ENCODE results near the gene SASH1.
"Not testable (repeated sequence)": the region's sequence is repeated elsewhere in the genome, so short reads cannot be mapped to it uniquely, and the experiment has no call there.

Gene SASH1

DNA sequence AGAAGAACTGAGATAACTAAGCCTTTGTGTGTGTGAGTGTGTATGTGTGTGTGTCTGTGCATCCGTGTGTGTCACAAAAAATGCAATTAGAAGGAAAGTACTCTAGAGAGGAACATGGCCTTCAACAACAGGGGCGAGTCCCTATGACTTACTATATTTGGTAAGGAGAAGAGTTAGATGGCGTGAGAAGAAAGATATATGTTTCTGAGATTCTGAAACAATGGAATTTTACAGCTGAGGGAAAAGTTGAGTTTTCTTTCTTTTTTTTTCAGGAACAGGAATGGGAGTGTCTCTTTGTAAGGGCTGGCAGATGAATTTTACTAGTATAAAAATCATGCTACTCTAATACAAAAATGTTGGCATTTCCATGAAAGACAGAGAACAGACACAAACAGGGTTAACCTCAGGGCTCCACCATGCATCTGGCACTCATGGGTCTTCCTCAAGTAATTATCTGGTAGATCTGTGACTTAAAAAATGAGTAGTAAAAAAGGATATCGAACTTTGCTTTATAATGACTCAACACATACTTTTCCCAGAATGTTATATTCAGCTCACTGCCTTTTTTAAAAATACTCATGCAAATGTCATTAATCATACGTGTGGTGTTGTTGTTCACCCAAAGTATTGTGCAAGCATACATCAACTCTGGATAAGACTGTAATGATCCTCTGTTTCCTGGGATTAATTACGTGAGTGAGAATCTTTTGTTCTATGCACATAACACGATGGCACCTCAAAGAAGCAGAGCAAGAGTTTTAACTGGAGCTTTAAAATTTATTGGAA, 12.8 kb upstream of the SASH1 start:
- DNase-seq: no peak

GRCh38 chr6:148332088-148332487, 10.6 kb upstream of the SASH1 start:
- DNase-seq: no peak

GRCh38 chr6:148336901-148337300, 5.7 kb upstream of the SASH1 start:
- no peak for DNase-seq

DNA sequence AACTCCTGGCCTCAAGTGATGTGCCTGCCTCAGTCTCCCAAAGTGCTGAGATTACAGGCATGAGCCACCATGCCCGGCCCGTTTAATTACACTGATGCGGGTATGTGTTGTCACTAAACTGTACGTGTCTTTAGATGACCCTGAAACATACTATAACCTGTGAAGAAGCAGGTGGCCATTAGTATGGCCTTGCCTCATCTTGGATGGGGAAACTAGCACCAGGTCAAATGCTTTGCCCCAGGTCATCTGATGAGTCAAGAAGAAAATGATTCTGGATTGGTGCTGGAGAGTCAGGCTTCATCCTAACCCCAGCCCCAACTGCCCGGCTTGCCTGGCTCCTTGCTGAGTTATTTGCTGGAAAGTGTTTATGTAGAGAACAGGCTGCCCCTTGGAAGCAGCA, 2.9 kb upstream of the SASH1 start:
- DNase-seq: no peak

DNA sequence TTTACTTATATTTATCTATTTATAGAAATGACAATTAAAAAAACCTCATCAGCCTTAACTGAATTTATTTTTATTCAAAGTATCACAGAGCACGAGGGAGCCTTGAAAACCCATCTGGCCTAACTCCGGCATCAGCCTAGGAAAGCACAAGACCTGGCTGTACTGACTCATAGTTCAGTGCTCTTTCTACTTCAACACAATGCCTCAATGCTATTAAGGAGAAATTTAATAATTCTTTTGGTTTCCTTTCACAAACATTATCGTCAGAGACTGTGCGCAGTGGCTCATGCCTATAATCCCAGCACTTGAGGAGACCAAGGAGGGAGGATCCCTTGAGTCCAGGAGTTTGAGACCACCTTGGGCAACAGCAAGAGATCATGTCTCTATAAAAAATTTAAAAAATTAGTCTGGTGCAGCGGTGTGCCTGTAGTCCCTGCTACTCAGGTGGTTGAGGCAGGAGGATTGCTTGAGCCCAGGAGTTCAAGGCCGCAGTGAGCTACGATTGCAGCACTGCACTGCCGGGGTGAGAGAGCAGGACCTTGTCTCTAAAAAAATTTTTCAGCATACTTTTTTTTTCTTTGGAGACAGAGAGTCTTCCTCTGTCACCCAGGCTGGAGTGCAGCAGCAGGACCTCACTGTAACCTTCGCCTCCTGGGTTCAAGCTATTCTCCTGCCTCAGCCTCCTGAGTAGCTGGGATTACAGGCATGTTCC, 1.9 kb upstream of the SASH1 start:
- DNase-seq: no peak

DNA sequence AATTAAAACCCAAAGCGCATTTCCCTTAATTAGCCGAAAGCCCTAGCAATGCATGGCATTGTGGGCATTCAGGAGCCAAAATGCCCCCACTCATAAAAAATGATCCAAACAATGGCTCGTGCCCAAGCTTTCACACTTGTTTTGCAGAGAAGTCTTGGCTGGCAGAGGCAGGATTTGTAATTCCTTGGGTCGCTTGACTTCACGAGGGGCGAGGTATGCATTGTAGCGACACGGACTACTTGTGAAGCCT, 613 bp upstream of the SASH1 start:
- no peak for DNase-seq

DNA sequence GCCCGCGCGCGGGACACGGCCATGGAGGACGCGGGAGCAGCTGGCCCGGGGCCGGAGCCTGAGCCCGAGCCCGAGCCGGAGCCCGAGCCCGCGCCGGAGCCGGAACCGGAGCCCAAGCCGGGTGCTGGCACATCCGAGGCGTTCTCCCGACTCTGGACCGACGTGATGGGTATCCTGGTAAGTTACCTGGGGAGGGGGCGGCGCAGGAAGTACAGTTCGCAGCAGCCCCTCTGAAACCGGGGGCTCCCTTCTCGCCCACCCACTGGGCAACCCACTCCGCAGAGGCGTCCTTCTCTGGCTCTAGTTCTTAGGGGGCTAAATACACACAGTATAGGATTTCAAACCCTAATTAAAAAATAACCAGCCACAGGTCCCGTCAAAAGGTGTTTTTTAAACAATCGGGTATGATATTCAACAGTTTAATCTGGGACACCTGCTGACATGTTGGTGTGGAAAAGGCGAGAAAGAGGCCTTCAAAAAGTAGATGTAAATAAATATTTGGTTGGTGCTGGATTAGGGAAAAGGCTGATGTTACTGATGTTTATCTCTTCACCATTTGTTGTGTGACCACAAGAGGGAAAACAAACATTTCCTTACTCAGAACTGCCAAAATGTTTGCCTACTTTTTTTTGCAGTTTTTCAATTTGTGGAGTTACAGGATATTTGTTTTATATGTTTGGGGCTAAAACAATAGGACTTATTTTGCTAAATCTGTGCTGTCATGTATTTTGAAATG, 577 bp downstream of the SASH1 start:
- no peak for DNase-seq

DNA sequence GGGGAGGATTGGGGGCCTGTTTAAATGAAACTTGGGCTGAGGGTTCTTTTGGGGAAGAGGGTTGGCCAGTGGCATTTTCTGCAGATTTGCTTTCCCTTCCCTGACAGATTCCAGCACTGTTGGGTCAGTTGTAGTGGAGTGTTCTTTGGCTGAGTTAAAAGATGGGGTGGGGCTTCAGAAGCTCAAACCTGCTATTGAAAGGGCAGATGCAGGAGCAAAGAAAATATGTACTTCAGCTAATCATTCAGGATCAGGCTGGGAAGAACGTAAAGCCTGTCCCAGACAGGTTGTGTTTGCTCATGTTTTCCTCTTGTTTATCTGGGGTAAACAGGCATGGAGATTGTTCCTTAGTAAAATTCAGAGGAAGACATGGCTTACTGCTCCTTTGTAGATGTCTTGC, 2.5 kb downstream of the SASH1 start:
- no peak for DNase-seq

GRCh38 chr6:148345578-148345977, 2.9 kb downstream of the SASH1 start:
- DNase-seq: no peak

DNA sequence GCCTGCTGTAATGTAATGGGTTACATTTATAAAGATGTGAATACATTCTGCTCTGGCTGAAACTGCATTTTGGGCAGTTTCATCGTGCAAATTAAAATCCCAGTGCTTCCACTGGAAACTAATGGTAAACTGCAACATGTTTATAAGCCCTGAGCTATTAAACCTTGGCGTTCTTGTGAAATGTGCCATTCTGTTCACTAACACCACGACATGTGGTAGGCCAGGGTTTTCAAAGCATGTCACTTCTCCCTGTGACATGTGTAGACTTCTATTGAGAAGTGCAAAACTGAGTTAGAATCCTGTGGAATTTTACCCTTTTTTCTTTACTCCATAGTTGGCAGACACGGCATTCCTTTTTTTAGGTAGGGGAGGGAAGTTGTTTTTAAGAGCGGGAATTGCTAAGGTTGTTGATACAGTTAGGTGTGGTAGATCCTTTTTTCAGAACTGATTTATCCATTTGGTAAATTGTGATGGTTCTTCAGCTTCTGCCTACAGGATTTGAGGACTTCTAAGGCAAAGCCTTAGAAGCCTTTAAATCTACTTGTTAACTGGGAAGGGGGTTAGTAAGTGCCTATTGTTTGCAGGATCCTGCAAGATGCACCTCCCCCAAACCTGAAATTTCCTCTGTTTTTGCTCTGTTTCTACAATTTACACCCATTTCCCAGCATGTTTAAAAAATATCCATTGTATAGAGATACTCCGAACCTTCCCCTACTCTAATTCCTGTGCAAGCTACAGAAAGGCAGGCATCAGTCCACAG, 4.2 kb downstream of the SASH1 start:
- DNase-seq: no peak

GRCh38 chr6:148347441-148348054, 4.9 kb downstream of the SASH1 start:
- DNase-seq: no peak

- DNase-seq: no peak
These were observed 5.7 kb downstream of the SASH1 start for GRCh38 chr6:148348335-148348734.

DNA sequence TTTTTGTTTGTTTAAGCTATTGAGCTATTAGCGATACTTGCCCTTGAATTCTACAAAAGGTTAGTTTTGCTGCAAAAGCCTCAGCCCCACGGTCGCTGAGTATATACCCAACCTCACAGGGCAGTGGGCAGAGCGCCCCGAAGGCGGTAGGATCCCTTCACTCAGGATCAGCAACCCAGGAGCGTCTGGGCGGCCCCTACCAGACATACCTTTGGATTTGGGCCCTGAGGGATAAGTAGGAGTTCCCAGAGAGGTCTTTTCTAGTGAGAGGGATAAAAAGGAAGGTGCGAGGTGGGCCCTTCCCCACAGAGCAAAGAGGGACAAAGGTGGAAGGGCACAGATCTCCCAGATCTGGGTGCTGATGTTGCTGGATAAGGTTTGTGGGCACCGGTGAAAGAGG, 6.1 kb downstream of the SASH1 start:
- no peak for DNase-seq

GRCh38 chr6:148349466-148349865, 6.8 kb downstream of the SASH1 start:
- no peak for DNase-seq

DNA sequence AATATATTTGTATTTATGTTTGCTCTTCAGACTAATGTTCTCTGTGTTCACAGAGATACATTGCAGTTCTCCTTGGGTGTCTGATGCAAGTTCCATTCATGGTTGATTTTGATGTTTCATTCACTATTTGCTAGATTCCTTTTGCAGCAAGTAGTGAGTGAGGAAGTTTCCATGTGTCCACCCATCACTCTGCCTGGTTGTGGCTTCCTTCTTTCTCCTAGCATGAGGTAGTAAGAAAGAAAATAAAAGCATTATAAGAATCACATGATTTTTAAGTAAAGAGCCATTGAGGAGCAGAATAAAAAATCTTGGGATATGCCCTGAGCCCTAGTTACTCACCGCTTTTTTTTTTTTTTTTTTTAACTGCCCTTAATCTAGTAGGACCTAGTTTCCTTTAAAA, 8.7 kb downstream of the SASH1 start:
- no peak for DNase-seq

DNA sequence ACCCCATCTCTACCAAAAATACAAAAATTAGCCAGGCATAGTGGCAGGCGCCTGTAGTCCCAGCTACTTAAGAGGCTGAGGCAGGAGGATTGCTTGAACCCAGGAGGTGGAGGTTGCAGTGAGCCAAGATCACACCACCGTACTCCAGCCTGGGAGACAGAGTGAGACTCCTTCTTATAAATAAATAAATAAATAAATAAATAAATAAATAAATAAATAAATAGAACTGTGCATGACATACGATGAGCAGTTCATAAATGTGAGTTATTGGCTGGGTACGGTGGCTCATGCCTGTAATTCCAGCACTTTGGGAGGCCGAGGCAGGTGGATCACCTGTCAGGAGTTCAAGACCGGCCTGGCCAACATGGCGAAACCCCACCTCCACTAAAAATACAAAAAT, 9.8 kb downstream of the SASH1 start:
- not testable (repeated sequence) for DNase-seq

DNA sequence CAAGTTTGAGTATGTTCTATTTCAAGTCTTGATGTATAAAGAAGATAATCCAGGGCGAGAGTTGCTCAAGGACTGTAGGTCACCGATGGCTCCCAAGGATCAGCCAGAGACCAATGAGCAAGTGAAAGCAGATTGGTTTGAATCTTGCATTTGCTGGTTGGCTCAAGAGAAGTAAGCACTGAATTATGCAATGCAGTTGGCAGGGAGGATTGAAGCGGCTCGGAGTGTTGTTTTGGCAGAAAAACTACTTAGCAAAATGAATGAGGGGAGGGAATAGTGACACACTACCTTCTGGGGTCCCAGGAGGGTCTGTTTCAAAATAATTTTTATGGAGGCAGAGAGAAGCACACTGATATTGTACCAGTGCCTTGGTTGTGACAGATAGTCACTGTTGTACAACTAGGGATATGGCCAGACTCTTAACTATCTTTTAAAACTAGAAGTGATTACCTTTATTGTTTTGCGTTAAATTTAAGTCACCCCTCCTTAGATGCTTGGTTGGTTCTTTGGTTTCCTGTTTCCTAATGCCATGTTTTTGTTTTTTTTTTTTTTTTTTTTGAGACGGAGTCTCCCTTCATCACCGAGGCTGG, 15.7 kb downstream of the SASH1 start:
- no peak for DNase-seq

DNA sequence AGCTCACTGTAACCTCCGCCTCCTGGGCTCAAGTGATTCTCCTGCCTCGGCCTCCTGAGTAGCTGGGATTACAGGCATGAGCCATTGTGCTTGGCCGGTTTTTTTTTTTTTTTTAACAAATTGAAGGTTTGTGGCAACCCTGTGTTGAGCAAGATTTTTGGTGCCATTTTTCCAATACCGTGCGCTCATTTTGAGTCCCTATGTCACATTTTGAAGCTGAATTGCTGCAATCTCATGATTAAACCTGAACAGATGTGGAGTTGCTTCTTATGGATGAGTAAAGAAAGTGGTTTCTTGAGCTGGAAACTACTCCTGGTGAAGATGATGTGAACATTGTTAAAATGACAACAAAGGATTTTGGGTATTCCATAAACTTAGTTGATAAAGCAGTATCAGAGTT, 16.6 kb downstream of the SASH1 start:
- DNase-seq: no peak

DNA sequence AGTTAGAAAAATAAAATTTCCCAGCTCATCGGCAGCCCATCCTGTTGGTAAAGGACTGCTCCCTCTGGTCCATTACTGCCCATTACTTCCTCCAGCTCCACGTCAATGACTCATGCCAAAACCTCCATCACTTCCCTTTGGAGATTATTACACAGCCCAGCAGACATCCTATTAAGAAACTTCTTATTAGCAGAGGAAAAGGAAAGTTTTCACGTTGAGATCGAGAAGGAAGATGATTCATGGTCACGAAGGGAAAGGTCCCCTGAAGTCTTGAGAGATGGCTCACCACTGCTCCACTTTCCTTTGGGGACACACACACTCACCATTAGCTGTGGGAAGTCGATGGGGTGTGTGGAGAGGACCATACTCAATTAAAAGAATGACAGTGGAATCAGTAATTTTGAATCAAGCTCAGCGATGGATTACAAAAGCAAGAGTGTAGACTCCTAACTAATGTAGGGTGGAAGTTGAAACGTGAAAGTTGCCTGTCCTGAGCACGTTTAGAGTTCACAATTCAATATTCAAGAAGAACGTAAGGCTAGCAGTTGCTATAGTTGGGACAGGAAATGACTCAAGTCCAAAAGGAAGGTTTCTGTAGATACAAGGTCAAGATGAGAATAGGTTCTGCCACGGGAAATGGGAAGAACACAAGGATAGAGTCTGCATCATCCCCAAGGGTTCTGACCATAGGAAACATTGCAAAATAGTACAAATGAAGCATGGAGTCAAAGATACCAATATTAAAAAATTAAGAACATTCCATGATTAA, 21.6 kb downstream of the SASH1 start:
- no peak for DNase-seq

- DNase-seq: no peak
These were observed 22.4 kb downstream of the SASH1 start for GRCh38 chr6:148365041-148365440.

DNA sequence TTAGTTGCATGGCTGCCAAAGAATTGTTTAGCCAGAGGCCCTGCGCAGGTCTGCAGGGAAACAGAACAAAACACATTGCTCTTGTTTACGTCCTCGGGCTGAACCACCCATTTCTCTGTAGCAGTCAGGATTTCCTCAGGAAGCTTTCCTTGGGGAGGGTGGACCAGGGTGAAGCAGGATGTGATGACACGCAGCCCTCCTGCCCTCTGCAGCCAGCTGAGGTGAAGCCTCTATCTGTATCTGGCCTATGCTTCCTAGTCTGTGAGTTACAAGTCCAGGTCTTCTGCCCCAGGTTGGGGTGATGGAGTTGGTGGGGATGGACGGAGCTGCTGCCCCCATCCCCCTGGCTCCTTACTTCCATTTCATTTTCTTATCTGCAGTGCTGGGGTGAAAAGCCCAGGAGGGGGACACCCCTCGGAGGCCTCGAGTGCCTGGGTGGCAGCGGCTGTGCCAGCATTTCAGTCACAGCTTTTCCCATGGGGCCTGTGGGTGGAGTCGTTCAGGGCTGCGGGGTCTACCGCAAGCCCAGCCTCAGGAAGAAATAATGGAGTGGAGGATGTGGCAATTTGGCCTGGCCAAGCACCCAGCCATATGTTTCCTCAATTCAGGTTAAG, 24.9 kb downstream of the SASH1 start:
- DNase-seq: no peak

Data from stimulated activated CD4-positive, alpha-beta T cell treated with anti-CD3 and anti-CD28 coated beads, Interleukin-4, amount 100 ng/mL, for 24 hours (primary cell).